ENCODE data around the gene KLF2.

GRCh38 chr19:16364231-16364865 is 39.7 kb downstream of the KLF2 start:
- TF ChIP-seq POLR2AphosphoS5 (IDR thresholded peaks at IDR 0.05; ENCODE audit: low read length) (no peak), NR2C1 (IDR thresholded peaks at IDR 0.05) (no peak), RELA (IDR thresholded peaks at IDR 0.05; ENCODE audit: borderline replicate concordance, partially characterized antibody) (no peak), ZNF687 (IDR thresholded peaks at IDR 0.05) (no peak), MEF2B (IDR thresholded peaks at IDR 0.05; ENCODE audit: partially characterized antibody, poor library complexity, severe bottlenecking) (no peak), MTA2 (IDR thresholded peaks at IDR 0.05; ENCODE audit: low read depth) (no peak), FOXK2 (IDR thresholded peaks at IDR 0.05) (no peak), JUNB (IDR thresholded peaks at IDR 0.05) (no peak), RAD21 (IDR thresholded peaks at IDR 0.05; ENCODE audit: insufficient read depth, low read depth, low read length) (no peak), EP300 (IDR thresholded peaks at IDR 0.05; ENCODE audit: borderline replicate concordance in 1 of 2, control insufficient read depth in 1 of 2, low read depth in 2 of 2, low read length in 2 of 2) (no peak), STAT3 (IDR thresholded peaks at IDR 0.05; ENCODE audit: low read depth, low read length) (no peak), CTCF (IDR thresholded peaks at IDR 0.05 in 2 of 3, conservative IDR thresholded peaks at IDR 0.05 in 1 of 3; ENCODE audit: control insufficient read depth in 2 of 3, extremely low read depth in 1 of 3, insufficient read depth in 1 of 3, low read depth in 3 of 3, low read length in 3 of 3) (no peak)
